HG02840 (cell line): Measurements from ENCODE around the gene KLF12.

Source experiments
- ATAC-seq: cut with Tn5 transposase; IDR thresholded peaks from one replicate; pipeline ENCODE4 v1.9.1; 2021; ENCODE audit warnings: mild to moderate bottlenecking, moderate library complexity, moderate number of reproducible peaks; ENCODE audit not compliant: unreplicated experiment, low FRiP score

The KLF12 gene

DNA sequence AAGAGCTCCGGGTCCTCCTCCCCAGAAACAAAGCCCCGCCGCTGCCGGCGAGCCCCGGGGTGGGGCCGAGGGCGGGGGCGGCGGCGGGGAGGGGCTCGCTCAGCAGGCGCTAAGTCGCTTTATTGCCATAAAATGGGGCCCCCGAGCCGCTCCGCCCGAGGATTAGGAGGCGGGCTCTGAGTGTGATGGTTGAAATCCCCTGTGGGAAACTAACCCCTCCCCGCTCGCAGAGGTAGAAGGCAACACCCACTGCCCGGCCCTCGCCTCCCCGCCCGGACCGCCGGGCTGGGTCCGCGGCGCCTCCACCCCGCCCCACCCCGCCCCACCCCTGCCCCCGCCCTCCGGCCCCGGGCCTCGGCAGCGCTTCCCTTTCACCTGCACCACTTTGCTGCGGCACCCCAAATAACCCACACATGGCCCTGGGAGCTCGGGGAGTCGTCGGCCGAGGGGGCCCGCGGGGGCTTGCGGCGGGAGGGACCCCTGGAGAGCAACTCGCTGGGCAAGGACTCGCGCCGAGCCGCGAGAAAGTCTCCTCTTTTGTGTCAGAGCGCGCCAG, at the start of gene KLF12:
KLF12 (minus strand) TSS at position 184 of the 556 bp plus-strand sequence.
- peak; percentile 65 for ATAC-seq

DNA sequence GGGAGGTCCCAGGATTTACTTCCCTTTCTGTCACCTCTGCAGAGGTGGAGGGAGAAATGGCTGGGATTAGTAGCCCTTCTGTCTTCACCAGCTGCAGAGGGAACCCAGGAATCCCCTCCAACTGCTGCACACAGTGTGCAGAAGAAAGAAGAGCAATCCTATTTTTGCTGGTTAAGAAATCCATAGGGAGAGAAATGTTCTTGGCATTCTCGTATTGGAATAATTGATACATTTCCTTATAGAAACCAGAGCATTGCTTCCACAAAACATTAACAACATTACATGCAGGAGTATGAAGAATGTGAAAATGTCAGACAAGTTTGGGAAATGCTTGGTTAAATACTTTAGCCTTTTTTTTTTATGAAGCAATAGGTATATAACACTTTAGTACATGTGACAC, 48.3 kb upstream of the KLF12 start:
- ATAC-seq: no peak

DNA sequence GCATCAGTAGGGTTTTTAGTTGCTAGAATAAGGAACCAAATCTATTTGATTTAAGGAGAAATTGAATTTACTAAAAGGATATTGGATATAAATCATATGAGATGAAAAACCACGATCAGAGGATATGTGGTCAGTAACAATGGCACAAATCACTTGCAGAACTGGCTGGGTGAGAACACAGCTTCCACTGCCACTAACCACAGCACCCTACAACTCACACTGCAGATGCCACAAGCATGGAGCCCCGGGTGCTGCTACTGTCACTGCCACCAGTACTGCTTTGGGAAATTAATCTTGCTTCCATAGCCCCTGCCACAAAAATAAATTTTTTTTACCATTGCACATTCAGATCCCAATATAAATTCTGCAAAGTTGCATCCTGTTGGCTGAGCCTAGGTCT, 40.6 kb upstream of the KLF12 start:
- no peak for ATAC-seq

DNA sequence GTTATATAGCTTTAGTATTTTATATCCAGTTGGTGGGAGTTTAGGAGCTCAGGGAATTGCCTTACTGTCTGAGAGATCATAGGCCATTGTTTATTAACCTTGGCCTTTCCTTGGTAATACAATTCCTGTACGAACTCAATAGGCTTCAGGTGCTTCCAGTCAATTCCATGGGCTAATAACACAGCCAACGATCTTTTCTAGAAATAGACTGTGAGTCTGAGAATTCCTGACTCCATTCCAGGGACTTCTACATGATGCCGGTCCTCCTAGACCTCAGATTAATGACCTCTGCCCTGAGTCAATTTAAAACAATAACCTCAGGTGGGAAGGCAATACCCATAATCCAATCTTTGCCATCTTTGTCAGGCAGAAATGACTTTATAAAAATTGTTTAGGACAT, 39.6 kb upstream of the KLF12 start:
- ATAC-seq: no peak

DNA sequence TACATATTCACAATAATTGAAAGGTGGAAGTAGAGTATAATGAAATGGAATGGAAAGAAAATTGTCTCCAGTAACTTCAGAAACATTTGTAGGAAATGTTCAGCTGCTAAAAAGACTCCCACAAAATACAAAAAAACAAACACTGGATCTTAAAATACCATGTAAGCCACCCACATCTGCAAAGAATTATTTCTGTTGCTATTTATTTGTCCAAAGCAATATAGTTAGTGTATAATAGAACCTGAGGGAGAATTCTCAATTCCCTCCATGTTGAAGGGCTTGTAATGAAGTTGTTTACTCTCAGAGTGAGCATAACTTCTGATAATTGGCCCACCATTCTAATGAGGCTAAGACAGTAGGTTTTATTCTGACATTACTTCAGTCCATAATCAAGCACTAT, 37.4 kb upstream of the KLF12 start:
- no peak for ATAC-seq

DNA sequence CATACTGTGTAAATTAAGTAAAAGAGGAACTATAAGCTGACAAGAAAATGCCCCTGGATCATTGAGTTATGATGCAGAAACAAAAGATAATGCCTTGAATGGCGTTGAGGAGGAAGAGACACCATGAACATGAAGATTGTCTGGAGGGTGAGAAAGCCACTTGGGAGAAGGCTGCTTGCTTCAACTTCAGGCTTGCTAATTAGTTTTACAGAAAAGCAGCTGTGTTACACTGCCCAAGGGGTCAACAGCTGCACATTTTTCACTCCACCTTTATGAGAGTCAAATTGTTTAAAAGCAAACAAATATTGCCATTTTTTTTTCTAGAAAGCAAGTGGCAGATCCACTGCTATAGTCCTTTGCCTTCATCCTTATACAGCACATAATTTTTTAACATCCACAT, 35.5 kb upstream of the KLF12 start:
- ATAC-seq: no peak

DNA sequence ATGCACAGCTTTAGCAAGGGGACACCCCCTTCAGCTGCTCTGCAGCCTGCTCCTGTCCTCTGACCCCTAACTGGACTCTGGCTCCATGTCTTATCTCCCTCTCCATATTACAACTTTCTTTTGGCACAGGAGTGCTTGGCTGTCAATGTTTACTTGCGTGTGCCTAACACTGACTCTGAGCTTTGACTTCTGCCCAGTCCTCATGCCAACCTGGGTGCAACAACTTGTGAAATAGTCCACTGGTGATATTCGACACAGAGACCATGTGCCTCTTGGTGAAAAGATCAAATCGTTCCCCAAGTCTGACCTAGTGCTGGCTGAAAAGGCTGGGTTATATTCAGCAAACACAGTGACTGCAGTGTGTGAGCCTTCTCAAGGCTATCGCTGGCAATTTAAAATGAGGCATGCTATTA, 34.1 kb upstream of the KLF12 start:
- ATAC-seq: no peak

DNA sequence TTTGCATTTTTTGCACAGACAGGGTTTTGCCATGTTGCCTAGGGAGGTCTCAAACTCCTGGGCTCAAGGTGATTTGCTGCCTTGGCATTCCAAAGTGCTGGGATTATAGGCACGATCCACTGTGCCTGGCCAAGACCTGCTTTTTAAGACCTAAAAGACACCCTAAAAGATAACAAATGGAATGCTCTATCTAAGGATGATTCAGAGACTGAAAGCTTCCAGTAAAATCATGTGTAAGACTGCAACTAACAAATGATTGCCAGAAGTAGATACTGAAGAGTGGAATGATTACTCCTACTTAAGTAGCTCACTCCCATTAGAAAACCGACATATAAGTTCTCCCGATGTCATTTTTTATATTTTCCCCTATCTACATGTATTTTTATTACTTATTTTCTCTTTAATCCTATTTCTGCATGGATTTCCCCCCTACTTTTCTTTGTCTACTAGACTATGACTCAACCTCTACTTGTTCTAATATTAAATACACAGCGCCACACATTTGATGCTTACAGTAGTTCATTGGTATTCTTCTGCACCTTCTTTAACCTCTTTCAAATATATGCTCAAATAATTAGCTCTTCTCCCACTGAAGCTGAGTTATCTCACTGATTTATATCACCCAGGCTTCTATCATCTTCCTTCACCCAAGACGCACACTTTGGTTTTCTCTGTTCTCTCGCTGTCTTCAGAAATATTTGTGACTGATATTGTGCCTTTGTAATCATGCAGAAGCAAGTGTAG, 32.2 kb upstream of the KLF12 start:
- no peak for ATAC-seq

DNA sequence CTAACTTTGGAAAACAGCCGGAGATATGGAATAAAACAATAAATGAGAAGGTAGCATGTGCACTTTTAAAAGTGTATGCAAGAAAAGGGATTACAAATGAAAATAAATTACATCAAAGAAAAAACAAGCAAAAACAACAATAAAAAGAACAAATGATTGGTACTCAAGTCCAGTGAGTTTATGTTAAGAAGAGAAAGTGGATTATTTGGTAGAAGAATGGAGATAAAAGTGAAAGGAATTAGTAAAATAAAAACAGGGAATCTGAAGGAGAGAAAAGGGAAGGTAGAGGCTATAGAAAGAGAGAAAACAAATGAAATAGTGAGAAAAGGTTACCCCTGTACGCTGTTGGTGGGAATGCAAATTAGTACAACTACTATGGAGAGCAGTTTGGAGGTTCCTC, 28.6 kb upstream of the KLF12 start:
- no peak for ATAC-seq

DNA sequence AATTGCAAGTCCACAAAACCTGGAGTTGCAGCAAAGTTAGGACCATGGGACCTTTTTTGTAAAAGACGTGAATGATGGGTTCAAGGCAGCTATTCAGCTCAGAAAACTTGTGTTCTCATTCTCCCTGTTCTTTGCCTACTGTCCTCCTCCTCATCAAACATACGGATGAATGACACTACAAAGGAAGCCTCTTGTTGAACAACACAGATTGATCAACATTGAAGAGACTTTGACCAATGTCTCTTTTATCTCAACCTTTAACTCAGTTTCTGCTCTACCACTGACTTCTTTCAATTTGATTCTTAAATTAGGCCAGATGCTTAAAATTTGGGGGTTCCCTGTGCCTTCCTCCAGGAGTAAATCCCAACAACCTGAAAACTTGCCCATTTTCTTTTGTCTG, 27.9 kb upstream of the KLF12 start:
- ATAC-seq: no peak

DNA sequence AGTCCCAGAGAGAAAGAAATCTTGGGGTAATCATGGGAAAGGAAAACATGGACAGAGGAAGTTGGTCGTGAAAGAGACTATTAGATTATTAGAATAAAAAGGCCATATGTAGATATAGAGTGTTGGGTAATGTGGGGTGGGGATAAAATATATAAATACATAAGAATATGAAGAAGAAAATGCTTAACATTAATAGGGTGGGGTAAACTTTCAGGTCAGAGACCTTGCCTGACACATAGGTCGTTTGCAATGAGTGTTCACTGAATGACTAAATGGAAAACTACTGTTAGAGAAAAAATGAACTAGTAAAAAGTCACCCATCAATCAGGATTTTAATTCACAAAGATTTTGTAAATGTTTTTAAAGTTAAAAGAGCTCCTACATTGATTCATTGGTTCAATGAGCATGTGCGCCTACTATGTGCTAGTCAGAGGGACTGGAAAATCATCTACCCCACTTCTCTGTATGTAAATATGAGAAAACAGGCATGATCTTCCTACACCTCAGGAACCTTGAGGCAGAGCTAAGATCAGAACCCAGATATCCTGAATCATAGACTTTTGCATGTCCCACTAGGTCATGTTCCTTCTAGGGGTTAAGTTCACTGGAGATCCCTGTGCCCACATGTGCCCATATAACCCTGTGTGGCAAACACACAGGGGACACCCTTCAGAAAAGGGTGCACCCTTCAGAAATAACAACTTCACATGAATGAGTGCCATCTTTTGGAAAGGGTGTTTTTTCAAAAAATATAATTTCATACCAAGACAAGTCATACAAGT, 24.6 kb upstream of the KLF12 start:
- ATAC-seq: no peak

DNA sequence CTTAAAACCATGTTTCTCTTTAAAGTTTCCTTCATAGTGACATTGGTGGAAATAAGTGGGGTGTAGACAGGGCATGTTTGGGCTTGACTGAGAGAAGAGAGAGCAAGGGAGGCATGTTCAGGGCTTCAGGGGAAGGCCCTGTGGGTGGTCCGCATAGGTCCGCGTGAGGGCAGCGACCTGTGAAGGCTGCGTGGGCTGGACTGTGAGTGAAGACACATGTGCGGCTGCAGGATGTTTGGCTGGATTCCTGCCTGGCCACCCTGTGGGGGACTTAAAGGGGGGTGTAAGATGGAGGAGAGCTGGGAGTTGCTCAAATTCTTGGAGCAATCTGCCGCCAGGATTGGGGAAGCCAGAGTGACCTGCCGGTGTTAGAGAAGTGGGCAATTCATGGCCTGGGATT, 23.8 kb upstream of the KLF12 start:
- ATAC-seq: no peak

DNA sequence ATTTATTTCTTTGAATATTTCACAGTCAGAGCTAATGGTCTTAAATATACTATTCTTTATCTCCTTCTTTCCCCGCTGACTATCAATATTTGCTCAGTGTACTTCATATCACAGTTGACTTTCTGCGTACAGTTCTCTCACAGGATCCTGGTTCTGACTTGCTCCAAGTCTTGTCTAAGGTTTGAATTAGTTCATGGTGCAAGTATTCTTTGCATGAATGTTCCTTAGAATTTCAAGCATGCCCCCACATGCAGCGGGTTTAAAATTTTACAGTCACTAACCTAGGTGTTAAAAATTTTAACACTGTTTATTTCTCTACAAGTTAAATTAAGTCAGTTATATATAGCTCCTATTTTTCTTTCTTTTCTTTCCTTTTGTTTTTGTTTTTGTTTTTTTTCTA, 20.8 kb upstream of the KLF12 start:
- ATAC-seq: no peak

DNA sequence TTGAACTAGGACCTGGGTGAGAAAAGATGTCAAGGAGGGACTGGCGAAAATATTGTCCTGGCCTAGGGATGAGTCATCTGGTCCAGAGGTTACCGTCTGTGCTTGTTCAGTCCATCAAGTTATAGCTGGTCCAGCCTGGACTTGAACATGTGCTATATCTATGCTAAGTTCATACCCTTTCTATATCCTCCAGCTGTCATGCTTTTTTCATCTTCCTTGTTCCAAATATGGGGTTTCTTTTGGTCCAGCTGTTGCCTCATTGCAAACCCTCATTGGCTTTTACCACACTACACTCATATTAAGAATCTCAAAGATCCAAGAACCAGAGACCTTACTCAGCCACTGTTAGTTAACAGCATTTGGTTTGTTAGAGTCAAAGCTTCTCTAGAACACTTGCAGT, 19.1 kb upstream of the KLF12 start:
- ATAC-seq: no peak

DNA sequence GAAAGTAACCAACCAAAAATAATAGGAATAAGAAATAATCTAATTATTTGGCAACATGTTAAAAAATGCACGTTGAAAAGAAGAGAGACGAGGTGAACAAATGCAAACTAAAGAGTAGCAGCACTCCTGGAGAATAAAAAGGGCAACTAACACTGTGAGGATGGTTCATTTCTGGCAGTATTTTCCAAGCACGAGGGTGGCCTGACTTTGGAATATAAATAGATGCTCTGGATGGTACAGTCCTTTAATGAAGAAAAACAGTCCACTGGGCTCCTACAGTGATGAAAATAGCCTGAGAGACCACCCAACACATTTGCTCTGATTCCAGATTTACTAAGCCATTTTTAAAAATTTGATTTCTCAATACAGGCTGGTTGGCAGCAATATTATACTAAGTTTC, 17.7 kb upstream of the KLF12 start:
- no peak for ATAC-seq

DNA sequence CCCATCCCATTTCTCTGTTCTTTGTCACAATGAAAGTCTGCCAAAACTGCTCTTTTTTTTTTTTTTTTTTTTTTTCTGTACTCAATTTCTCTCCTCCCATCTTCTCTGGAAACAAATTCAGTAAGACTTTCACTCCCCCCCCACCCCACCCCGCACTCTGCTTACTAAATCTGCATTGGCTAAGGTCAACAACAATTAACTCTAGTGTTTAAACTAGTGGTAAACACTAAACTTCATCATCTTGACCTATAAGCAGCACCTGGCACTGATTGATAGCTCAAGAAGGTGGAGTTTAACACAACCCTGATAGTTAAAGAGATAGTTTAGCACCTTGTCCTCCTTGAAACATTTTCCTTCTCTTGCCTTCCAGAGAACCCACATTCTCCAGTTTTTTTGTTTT, 14.1 kb upstream of the KLF12 start:
- ATAC-seq: no peak

DNA sequence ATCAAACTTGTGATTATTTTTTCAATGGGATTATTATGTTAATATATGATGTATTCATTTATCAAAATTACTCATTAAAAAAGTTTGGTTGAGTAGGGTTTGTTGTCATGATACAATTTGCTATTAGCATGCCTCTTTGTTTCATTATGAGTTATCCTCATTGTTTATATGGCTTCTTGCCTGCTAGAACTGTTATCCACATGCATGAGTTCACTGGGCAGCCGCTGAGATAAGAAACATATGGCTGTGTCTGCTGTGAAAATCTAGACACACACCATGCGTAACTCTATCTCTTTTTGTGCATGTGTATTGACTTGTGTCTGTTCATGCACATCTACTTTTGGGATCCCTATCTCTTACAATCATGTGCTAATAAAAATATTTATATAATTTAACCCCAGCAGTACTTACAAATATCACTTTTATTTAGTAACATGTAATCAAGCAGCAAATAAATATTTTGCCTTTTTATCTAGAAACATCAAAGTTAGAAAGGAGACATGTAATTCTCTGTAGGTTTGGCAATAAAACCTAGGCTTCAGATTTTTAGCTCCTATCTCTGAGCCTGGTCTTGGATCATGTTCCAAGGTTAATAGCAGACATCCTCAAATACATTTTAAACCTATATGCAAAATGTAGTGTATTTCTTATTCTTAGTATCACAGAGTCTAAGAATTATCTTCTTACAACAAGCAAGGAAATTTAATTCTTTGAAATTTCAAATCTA, 11.2 kb upstream of the KLF12 start:
- ATAC-seq: no peak

DNA sequence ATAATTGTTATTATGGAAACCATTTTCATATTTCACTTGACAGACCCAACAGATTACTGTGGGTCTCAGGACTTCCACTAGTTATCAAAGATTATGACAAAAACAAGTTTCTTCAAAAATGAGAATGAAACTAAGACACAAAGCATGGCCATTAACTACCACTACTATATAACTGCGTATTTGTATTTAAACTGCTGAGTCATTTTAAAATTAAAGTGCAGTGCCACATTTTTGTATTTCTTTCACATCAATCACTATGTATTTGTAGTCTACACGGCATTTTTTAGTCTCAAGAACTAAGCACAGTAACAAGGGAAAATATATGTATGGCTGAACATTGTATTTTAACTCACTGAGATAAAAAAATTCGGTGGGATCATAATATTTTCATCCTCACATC, 10.1 kb upstream of the KLF12 start:
- no peak for ATAC-seq

DNA sequence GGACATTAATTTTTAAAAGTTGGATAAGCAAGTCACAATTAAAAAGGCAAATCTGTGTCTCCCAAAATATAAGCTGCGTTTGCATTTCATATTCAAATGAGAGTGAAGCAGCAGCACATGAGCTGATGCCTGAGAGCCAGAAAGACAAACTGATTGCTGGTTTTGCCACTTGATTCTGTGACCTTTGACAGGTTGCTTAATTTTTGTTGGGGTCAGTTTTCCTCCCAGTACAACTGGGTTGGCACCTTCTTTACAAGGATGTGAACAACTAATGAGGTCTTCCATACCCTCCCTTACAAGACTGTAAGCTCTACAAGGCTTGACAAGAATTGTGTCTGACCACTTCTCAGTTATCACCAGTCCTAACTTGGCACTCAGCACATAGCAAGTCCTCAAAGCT, 8.1 kb upstream of the KLF12 start:
- no peak for ATAC-seq

DNA sequence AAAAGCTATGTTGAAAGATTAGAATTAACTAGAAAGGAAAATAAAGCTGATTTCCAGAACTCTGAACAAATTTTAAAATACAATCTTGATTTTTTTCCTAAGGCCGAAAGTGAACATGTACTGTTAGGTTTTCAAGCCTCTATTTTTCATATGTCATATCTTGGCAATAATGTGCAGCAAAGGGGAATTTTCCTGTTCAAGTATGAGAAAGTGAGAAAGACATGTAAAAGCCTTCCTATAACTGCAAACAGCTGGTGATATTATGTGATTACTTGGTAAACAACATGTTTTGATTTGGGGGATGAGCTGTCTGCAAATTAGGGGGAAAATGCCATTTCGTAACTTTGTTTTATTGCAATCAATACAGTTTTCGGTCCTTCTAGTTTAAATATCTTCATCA, 4.0 kb upstream of the KLF12 start:
- no peak for ATAC-seq

DNA sequence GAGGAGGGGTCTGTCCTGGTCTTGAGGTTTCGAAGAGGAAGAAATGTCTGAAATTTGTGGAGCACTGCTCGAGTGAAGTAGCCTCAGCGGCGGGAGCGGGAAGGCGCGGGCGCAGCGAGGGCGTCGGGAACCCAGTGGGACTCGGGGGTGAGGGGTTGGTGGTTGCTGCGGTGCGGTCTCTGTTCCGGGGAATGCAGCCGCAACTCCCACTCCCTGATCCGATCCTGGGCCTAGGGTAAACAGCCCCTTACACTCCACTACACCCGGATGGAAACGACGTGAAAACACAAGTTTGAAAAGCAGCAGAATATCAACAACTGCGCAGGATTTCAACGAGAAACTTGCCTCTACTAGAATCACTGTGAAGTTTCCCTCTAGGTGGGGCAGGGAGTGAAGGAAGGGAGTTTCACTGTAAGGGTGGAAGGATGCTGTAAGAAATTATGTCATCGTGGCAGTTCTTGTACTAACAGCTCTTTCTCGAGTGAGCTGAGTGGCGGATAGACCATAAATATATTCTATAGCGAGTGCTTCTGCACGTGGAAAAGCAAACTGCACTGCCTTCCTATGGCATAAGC, 2.0 kb upstream of the KLF12 start:
- ATAC-seq: no peak
